OCI-LY1 (cell line): ENCODE measurements around the gene GNAL.

Experiments
- EZH2 ChIP-seq: fragments of 200-600 bp; sonication (generic), shearing (Covaris generic); IDR thresholded peaks from 2 replicates; pipeline ENCODE4 v1.8.0; 2017; ENCODE audit warnings: borderline replicate concordance, mixed run types, mild to moderate bottlenecking, antibody characterized with exemption, low read length, moderate library complexity, mixed read lengths
- TF ChIP-seq, protein P1 (sequence below): fragments of 200-600 bp; sonication (generic), shearing (Covaris generic); IDR thresholded peaks from 2 replicates; pipeline ENCODE4 v1.5.1; 2017; ENCODE audit warnings: mild to moderate bottlenecking, antibody characterized with exemption, low read length, moderate library complexity, mixed read lengths

DNA sequence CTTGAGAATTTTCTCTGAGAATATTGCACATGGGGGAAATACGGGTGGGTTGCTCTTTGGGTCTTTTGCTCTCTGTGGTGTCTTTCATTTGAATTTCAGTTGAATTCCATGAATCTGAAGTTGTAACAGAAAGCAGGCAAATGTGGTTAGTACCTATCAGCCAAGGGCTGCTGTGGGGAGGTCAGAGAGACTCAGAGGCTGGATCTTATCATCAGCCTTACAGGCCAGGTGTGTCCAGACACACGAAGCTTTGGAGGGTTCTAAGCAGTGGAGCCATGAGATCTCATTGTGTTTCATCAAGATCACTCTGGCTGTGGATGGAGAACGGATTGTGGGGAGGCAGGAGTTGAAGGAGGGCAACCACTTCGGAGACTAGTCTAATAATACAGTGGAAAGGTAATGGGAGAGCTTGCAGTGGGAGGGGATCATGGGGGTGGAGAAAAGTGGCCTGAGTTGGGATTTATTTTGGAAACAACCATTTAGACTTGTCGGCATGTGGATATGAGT, 68.1 kb downstream of the GNAL start:
- TF ChIP-seq, protein P1, sequence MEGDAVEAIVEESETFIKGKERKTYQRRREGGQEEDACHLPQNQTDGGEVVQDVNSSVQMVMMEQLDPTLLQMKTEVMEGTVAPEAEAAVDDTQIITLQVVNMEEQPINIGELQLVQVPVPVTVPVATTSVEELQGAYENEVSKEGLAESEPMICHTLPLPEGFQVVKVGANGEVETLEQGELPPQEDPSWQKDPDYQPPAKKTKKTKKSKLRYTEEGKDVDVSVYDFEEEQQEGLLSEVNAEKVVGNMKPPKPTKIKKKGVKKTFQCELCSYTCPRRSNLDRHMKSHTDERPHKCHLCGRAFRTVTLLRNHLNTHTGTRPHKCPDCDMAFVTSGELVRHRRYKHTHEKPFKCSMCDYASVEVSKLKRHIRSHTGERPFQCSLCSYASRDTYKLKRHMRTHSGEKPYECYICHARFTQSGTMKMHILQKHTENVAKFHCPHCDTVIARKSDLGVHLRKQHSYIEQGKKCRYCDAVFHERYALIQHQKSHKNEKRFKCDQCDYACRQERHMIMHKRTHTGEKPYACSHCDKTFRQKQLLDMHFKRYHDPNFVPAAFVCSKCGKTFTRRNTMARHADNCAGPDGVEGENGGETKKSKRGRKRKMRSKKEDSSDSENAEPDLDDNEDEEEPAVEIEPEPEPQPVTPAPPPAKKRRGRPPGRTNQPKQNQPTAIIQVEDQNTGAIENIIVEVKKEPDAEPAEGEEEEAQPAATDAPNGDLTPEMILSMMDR = no peak
- TF ChIP-seq EZH2 = no peak
